Loucy (cell line): ENCODE measurements around the gene LRCH2.

Source experiments
- H2AFZ ChIP-seq: fragments of 200-600 bp; sonication (generic); 2 replicates; pipeline ENCODE4 v1.6.0; 2016; ENCODE audit warnings: antibody characterized with exemption, mild to moderate bottlenecking, low read length, moderate library complexity
- H3F3A ChIP-seq: fragments of 200-600 bp; 2 replicates; pipeline ENCODE4 v1.6.0; 2016; ENCODE audit warnings: antibody characterized with exemption, low read depth, mild to moderate bottlenecking
- H3K27me3 ChIP-seq: fragments of 200-600 bp; sonication (generic); 2 replicates; pipeline ENCODE4 v1.6.1; 2014; ENCODE audit warnings: low read length, mild to moderate bottlenecking; ENCODE audit not compliant: insufficient read depth, poor library complexity, severe bottlenecking
- H3K36me3 ChIP-seq: fragments of 200-600 bp; sonication (generic); 2 replicates; pipeline ENCODE4 v1.6.1; 2016; ENCODE audit warnings: low read length; ENCODE audit not compliant: insufficient read depth
- H3K4me1 ChIP-seq: fragments of 200-600 bp; sonication (generic); 2 replicates; pipeline ENCODE4 v1.5.1; 2014; ENCODE audit warnings: low read length, mild to moderate bottlenecking; ENCODE audit not compliant: insufficient read depth, poor library complexity, severe bottlenecking
- H3K4me2 ChIP-seq: fragments of 200-600 bp; sonication (generic); 2 replicates; pipeline ENCODE4 v1.6.0; 2014; ENCODE audit warnings: antibody characterized with exemption, low read length, low read depth, mild to moderate bottlenecking; ENCODE audit not compliant: poor library complexity, severe bottlenecking
- H3K4me3 ChIP-seq: fragments of 200-600 bp; sonication (generic); 2 replicates; pipeline ENCODE4 v1.5.1; 2014; ENCODE audit warnings: low read length, mild to moderate bottlenecking, mixed read lengths; ENCODE audit not compliant: poor library complexity, severe bottlenecking
- H3K79me2 ChIP-seq: fragments of 200-600 bp; sonication (generic); 2 replicates; pipeline ENCODE4 v1.6.1; 2014; ENCODE audit warnings: low read length; ENCODE audit not compliant: insufficient read depth
- H3K9ac ChIP-seq: fragments of 200-600 bp; sonication (generic); 2 replicates; pipeline ENCODE4 v1.6.0; 2014; ENCODE audit warnings: mild to moderate bottlenecking, low read depth, low read length, moderate library complexity; ENCODE audit not compliant: poor library complexity, severe bottlenecking
- H3K9me2 ChIP-seq: fragments of 200-600 bp; sonication (generic); replicated peaks from 2 replicates; pipeline ENCODE4 v1.6.1; 2016; ENCODE audit warnings: low read depth, low read length, mixed read lengths
- H3K9me3 ChIP-seq: fragments of 200-600 bp; sonication (generic); 2 replicates; pipeline ENCODE4 v1.6.1; 2014; ENCODE audit warnings: mild to moderate bottlenecking, antibody characterized with exemption, low read length, low read depth; ENCODE audit not compliant: insufficient read depth
- H4K20me1 ChIP-seq: fragments of 200-600 bp; sonication (generic); 2 replicates; pipeline ENCODE4 v1.6.0; 2014; ENCODE audit warnings: antibody characterized with exemption, low read length, mild to moderate bottlenecking; ENCODE audit not compliant: insufficient read depth, poor library complexity, severe bottlenecking
- EZH2phosphoT487 ChIP-seq: fragments of 200-600 bp; IDR thresholded peaks from 2 replicates; pipeline ENCODE4 v1.6.1; 2018; ENCODE audit warnings: antibody characterized with exemption, mild to moderate bottlenecking, moderate library complexity, borderline replicate concordance
- TF ChIP-seq, protein P1 (sequence below): fragments of 200-600 bp; sonication (generic); conservative IDR thresholded peaks from 2 replicates; pipeline ENCODE4 v1.5.1; 2014; ENCODE audit warnings: mild to moderate bottlenecking, antibody characterized with exemption, low read length

The LRCH2 gene

GRCh38 chrX:115183980-115184379 lies 49.9 kb downstream of the LRCH2 start:
- Histone ChIP-seq H3K4me1 (no peaks in the 10 kb centered on the region), H3K9me2 (no peaks in the 10 kb centered on the region), H2AFZ (no peak overlapping the region), H3K79me2 (no peaks in the 10 kb centered on the region), H3K4me3 (no peak overlapping the region), H3K9ac (no peak overlapping the region), H3F3A (no peaks in the 10 kb centered on the region), H3K27me3 (no peaks in the 10 kb centered on the region), H3K9me3 (no peaks in the 10 kb centered on the region), H3K4me2 (no peak overlapping the region), H4K20me1 (no peaks in the 10 kb centered on the region), H3K36me3 (no peaks in the 10 kb centered on the region)
- TF ChIP-seq, protein P1, sequence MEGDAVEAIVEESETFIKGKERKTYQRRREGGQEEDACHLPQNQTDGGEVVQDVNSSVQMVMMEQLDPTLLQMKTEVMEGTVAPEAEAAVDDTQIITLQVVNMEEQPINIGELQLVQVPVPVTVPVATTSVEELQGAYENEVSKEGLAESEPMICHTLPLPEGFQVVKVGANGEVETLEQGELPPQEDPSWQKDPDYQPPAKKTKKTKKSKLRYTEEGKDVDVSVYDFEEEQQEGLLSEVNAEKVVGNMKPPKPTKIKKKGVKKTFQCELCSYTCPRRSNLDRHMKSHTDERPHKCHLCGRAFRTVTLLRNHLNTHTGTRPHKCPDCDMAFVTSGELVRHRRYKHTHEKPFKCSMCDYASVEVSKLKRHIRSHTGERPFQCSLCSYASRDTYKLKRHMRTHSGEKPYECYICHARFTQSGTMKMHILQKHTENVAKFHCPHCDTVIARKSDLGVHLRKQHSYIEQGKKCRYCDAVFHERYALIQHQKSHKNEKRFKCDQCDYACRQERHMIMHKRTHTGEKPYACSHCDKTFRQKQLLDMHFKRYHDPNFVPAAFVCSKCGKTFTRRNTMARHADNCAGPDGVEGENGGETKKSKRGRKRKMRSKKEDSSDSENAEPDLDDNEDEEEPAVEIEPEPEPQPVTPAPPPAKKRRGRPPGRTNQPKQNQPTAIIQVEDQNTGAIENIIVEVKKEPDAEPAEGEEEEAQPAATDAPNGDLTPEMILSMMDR = no peak
- no peak for TF ChIP-seq EZH2phosphoT487

DNA sequence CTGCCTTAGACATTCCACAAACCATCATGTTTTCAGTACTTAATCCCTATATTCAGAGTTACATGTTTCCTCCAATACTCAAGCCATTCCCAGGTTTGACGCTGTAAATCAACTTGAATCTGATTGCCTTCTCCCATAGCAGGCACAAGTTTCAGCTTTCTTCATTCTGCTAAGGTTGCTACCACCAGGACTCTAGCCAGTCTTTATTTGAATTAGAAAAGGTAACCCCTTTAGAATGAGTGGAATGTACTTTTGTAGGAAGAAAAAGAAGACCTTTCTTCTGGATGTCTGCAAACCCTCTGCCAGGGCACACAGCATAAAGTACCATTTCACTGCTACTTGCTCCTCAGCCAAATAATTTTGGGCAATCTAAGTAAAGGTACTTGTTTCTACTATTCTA lies 55.4 kb downstream of the LRCH2 start:
- Histone ChIP-seq H3K9me2 (no peaks in the 10 kb centered on the region), H2AFZ (no peak overlapping the region), H3K27me3 (no peaks in the 10 kb centered on the region), H3F3A (no peaks in the 10 kb centered on the region), H3K4me1 (no peaks in the 10 kb centered on the region), H3K36me3 (no peaks in the 10 kb centered on the region), H3K9ac (no peak overlapping the region), H3K4me2 (no peak overlapping the region), H4K20me1 (no peaks in the 10 kb centered on the region), H3K9me3 (no peaks in the 10 kb centered on the region), H3K79me2 (no peaks in the 10 kb centered on the region), H3K4me3 (no peak overlapping the region)
- TF ChIP-seq, protein P1 = no peak
- no peak for TF ChIP-seq EZH2phosphoT487

DNA sequence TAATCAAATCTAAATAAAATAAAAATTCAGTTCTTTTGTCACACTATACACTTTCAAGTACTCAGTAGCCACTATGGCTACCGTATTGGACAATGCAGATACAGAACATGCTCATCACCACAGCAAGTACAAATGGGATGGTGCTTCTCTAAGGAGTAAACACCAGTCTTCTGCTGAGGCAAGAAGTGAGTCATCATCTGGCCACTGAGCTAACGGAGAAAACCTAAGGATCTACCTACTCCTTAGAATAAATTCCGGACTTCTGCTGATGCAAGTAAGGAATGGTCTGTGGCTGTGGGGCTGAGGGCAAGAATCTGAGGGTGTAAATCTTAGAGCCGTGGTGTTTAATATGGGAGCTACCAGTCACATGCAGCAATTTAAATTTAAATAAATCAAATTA lies 56.0 kb downstream of the LRCH2 start:
- Histone ChIP-seq H3K4me1 (no peaks in the 10 kb centered on the region), H3K9me2 (no peaks in the 10 kb centered on the region), H3K4me2 (no peak overlapping the region), H3K79me2 (no peaks in the 10 kb centered on the region), H3K9ac (no peak overlapping the region), H3K27me3 (no peaks in the 10 kb centered on the region), H4K20me1 (no peaks in the 10 kb centered on the region), H3K4me3 (no peak overlapping the region), H3K36me3 (no peaks in the 10 kb centered on the region), H3K9me3 (no peaks in the 10 kb centered on the region), H2AFZ (no peak overlapping the region), H3F3A (no peaks in the 10 kb centered on the region)
- TF ChIP-seq EZH2phosphoT487 = no peak
- TF ChIP-seq, protein P1 = no peak
